ENCODE results near the gene CLDN6. TPM values are rescaled to one million over a fixed set of nuclear protein-coding genes. Genes with fewer than 3 reads are reported as not detected.
"Not testable (repeated sequence)": the region's sequence is repeated elsewhere in the genome, so short reads cannot be mapped to it uniquely, and the experiment has no call there.

The CLDN6 gene
- polyA plus RNA-seq, 1 experiment: 0.07 TPM

GRCh38 chr16:3054965-3055733 lies 37.2 kb upstream of the CLDN6 start:
- TF ChIP-seq CTCF (IDR thresholded peaks at IDR 0.05; ENCODE audit: low read depth, low read length): no peak
- Histone ChIP-seq H3K27ac (ENCODE audit: low read depth, low read length) (no peak overlapping the region), H3K27me3 (ENCODE audit: control insufficient read depth, insufficient read depth, low read length) (peaks cover 8% of the 10 kb centered on the region), H3K4me3 (ENCODE audit: low read depth, low read length) (no peak overlapping the region), H3K9me3 (ENCODE audit: control insufficient read depth, insufficient read depth, low read length) (no peaks in the 10 kb centered on the region)
- ChIA-PET CTCF (interaction anchor here (1.3 kb wide), 1 partner anchor 23 kb away, joined by 7 read pairs; no protein-coding TSS in a partner anchor), POLR2A (interaction anchor here (0.6 kb wide), 1 partner anchor 102 kb away, joined by 3 read pairs; no protein-coding TSS in a partner anchor)
- no peak for DNase-seq (ENCODE audit: low read depth, low spot score)

DNA sequence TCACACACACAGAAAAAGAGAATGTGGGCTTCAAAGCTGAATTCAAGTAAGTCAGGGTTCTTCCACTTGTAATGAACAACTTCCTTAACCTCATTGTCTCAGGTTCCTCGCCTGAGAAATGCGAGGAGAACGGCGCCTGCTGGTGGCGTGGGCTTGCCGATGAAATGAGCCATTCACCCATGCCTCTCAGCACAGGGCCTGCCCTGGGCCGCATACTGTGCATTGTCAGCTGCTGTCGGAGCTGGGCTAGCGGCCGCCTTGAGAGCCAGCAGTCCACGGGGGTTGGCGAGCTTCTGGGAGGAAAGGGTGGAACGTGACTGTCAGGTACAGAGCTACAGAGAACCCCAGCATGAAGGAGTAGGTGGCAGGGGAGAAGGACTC lies 35.3 kb upstream of the CLDN6 start:
- CTCF ChIA-PET; DNase-seq (ENCODE audit: low read depth, low spot score); H3K4me3 ChIP-seq (ENCODE audit: low read depth, low read length); H3K9me3 ChIP-seq (ENCODE audit: control insufficient read depth, insufficient read depth, low read length); POLR2A ChIA-PET; H3K27ac ChIP-seq (ENCODE audit: low read depth, low read length): not testable (repeated sequence)
- H3K27me3 ChIP-seq (ENCODE audit: control insufficient read depth, insufficient read depth, low read length): peaks cover 24% of the 10 kb centered on the region

GRCh38 chr16:3052571-3053329 lies 34.8 kb upstream of the CLDN6 start:
- CTCF ChIA-PET; H3K4me3 ChIP-seq (ENCODE audit: low read depth, low read length); H3K9me3 ChIP-seq (ENCODE audit: control insufficient read depth, insufficient read depth, low read length); POLR2A ChIA-PET; DNase-seq (ENCODE audit: low read depth, low spot score); H3K27ac ChIP-seq (ENCODE audit: low read depth, low read length): not testable (repeated sequence)
- H3K27me3 ChIP-seq (ENCODE audit: control insufficient read depth, insufficient read depth, low read length): peaks cover 30% of the 10 kb centered on the region

DNA sequence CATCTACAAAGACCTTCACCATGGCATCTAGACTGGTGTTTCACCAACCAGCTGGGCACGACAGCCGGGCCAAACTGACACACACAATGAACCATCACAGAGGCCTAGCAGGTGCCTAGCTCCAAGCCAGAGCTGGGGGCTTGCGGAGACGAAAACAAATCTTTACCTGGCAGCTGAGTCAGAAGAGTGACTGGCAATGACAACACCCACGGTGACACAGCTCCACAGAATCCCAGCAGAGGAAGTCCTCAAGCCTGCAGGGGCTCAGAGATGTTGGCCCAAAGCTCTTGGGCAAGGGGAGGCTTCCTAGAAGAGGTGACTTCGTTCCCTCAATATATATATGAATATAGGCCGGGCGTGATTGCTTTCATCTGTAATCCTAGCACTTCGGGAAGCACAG lies 33.5 kb upstream of the CLDN6 start:
- no peak overlapping the region for H3K27ac ChIP-seq (ENCODE audit: low read depth, low read length)
- POLR2A ChIA-PET: no interaction called here

GRCh38 chr16:3051009-3051408 lies 33.0 kb upstream of the CLDN6 start:
- no peak for TF ChIP-seq CTCF (IDR thresholded peaks at IDR 0.05; ENCODE audit: low read depth, low read length)
- CTCF ChIA-PET: interaction anchor here (1.0 to 1.2 kb wide), 2 partner anchors 11 to 23 kb away, joined by 3 read pairs; no protein-coding TSS in a partner anchor
- Histone ChIP-seq H3K9me3 (ENCODE audit: control insufficient read depth, insufficient read depth, low read length) (no peaks in the 10 kb centered on the region; the same call in 1 of the 2 replicates), H3K27ac (ENCODE audit: low read depth, low read length) (no peak overlapping the region), H3K27me3 (ENCODE audit: control insufficient read depth, insufficient read depth, low read length) (peaks cover 46% of the 10 kb centered on the region), H3K4me3 (ENCODE audit: low read depth, low read length) (no peak overlapping the region)
- POLR2A ChIA-PET: no interaction called here
- no peak for DNase-seq (ENCODE audit: low read depth, low spot score)

More for the DNA sequence above, 33.5 kb upstream of the CLDN6 start:
- CTCF ChIA-PET: interaction anchor here (1.0 to 1.2 kb wide), 2 partner anchors 12 to 24 kb away, joined by 3 read pairs; no protein-coding TSS in a partner anchor
- no peak for DNase-seq (ENCODE audit: low read depth, low spot score)
- no peak overlapping the region for H3K4me3 ChIP-seq (ENCODE audit: low read depth, low read length)
- H3K27me3 ChIP-seq (ENCODE audit: control insufficient read depth, insufficient read depth, low read length): peaks cover 42% of the 10 kb centered on the region
- no peaks in the 10 kb centered on the region; the same call in 1 of the 2 replicates for H3K9me3 ChIP-seq (ENCODE audit: control insufficient read depth, insufficient read depth, low read length)
- TF ChIP-seq CTCF (IDR thresholded peaks at IDR 0.05; ENCODE audit: low read depth, low read length): no peak

- Histone ChIP-seq H3K4me3 (ENCODE audit: low read depth, low read length) (no peak overlapping the region), H3K27ac (ENCODE audit: low read depth, low read length) (no peak overlapping the region), H3K27me3 (ENCODE audit: control insufficient read depth, insufficient read depth, low read length) (peaks cover 51% of the 10 kb centered on the region), H3K9me3 (ENCODE audit: control insufficient read depth, insufficient read depth, low read length) (no peaks in the 10 kb centered on the region; the same call in 1 of the 2 replicates)
- no peak for DNase-seq (ENCODE audit: low read depth, low spot score)
- no peak for TF ChIP-seq CTCF (IDR thresholded peaks at IDR 0.05; ENCODE audit: low read depth, low read length)
- CTCF ChIA-PET: no interaction called here
- POLR2A ChIA-PET: no interaction called here
Observed at GRCh38 chr16:3050487-3050886, 32.5 kb upstream of the CLDN6 start.
